K562 (cell line): Measurements from ENCODE around the gene PGA3. TPM values are rescaled to one million over a fixed set of nuclear protein-coding genes. Genes with fewer than 3 reads are reported as not detected.

Experiments
- ATF1 ChIP-seq, 2 experiments: fragments of 450-650 bp in 1 of 2; IDR thresholded peaks; 2 replicates each; pipeline ENCODE4 v1.6.1; 2016; ENCODE audit warnings: missing compliant biosample characterization in 1 of 2, missing genetic modification characterization in 1 of 2
- BHLHE40 ChIP-seq: IDR thresholded peaks from 2 replicates; pipeline ENCODE4 v1.6.1; 2011; ENCODE audit warnings: low read length, improper control_type of control experiment
- DMBX1 ChIP-seq: fragments of 250-450 bp; sonication (Bioruptor Pico); IDR thresholded peaks from 2 replicates; pipeline ENCODE4 v1.8.0; 2022; ENCODE audit warnings: inconsistent platforms, mild to moderate bottlenecking, moderate library complexity, borderline replicate concordance
- MAFF ChIP-seq: IDR thresholded peaks from 2 replicates; pipeline ENCODE4 v1.6.1; 2012; ENCODE audit warnings: low read length, improper control_type of control experiment
- NCOA4 ChIP-seq: fragments of 450-650 bp; IDR thresholded peaks from 2 replicates; pipeline ENCODE4 v1.6.1; 2018; ENCODE audit warnings: mild to moderate bottlenecking; ENCODE audit not compliant: partially characterized antibody
- NR2C2 ChIP-seq, 2 experiments: fragments of 200-800 bp in 1 of 2; sonication (Bioruptor generic) in 1 of 2; sonication (generic) in 1 of 2; formaldehyde crosslinking in 1 of 2; IDR thresholded peaks; 2 replicates each; pipeline versions ENCODE4 v1.6.1 to v1.8.0; 2016 to 2022; ENCODE audit warnings: mild to moderate bottlenecking in 1 of 2, missing compliant biosample characterization in 1 of 2, missing genetic modification characterization in 1 of 2, missing genetic modification reagents in 1 of 2
- RAD51 ChIP-seq: fragments of 450-650 bp; IDR thresholded peaks from 2 replicates; pipeline ENCODE4 v1.7.1; 2016; ENCODE audit warnings: low read depth, mild to moderate bottlenecking, borderline replicate concordance
- RFX1 ChIP-seq: fragments of 450-650 bp; IDR thresholded peaks from 2 replicates; pipeline ENCODE4 v1.6.1; 2016; ENCODE audit warnings: mild to moderate bottlenecking, moderate library complexity
- ZNF143 ChIP-seq: sonication (generic); formaldehyde crosslinking; IDR thresholded peaks from 2 replicates; pipeline ENCODE4 v1.9.0; 2022; ENCODE audit warnings: mild to moderate bottlenecking, missing genetic modification reagents
- polyA plus RNA-seq, 8 experiments: library from polyadenylated mRNA; depleted of rRNA in 4 of 8; stranded (reverse) in 5 of 8; unstranded in 3 of 8; fragments of >200 nt; fragmentation: Nextera tagmentation in 2 of 8; fragmentation: Illumina TruSeq in 1 of 8; extraction: Ambion mirVana in 2 of 8; extraction: Trizol in 1 of 8; gene quantifications; 2 replicates each; pipeline versions ENCODE4 v1.2.1 to v1.2.3, GENCODE V29; 2011 to 2014; ENCODE audit warnings: inconsistent platforms in 1 of 8, missing spikeins in 1 of 8
- total RNA-seq, 7 experiments: library from RNA; depleted of rRNA in 6 of 7; stranded (reverse); fragments of >200 nt in 6 of 7; fragmentation: Illumina TruSeq in 2 of 7; extraction: Trizol in 2 of 7; gene quantifications; 2 replicates each; pipeline versions ENCODE4 v1.2.1 to v1.2.3, GENCODE V29; 2011 to 2021; ENCODE audit warnings: low replicate concordance in 1 of 7
- TF ChIP-seq, protein P1 (sequence below): sonication (generic); formaldehyde crosslinking; IDR thresholded peaks from 2 replicates; pipeline ENCODE4 v1.8.0; 2022; ENCODE audit warnings: mild to moderate bottlenecking, missing genetic modification reagents, borderline replicate concordance
- TF ChIP-seq, protein P2 (sequence below), 2 experiments: fragments of 150-350 bp in 1 of 2; IDR thresholded peaks; 2 replicates each; pipeline ENCODE4 v1.6.1; 2012 to 2016; ENCODE audit warnings: low read depth in 2 of 2, low read length in 2 of 2, mild to moderate bottlenecking in 1 of 2, moderate library complexity in 1 of 2

PGA3 gene
- total and polyA plus RNA-seq, 9 of the 15 experiments (the other 6 are each of a cell fraction or from before 2014, with no cell fraction given), result 0.15 to 0.18 (median 0.18) TPM; not detected in 6

DNA sequence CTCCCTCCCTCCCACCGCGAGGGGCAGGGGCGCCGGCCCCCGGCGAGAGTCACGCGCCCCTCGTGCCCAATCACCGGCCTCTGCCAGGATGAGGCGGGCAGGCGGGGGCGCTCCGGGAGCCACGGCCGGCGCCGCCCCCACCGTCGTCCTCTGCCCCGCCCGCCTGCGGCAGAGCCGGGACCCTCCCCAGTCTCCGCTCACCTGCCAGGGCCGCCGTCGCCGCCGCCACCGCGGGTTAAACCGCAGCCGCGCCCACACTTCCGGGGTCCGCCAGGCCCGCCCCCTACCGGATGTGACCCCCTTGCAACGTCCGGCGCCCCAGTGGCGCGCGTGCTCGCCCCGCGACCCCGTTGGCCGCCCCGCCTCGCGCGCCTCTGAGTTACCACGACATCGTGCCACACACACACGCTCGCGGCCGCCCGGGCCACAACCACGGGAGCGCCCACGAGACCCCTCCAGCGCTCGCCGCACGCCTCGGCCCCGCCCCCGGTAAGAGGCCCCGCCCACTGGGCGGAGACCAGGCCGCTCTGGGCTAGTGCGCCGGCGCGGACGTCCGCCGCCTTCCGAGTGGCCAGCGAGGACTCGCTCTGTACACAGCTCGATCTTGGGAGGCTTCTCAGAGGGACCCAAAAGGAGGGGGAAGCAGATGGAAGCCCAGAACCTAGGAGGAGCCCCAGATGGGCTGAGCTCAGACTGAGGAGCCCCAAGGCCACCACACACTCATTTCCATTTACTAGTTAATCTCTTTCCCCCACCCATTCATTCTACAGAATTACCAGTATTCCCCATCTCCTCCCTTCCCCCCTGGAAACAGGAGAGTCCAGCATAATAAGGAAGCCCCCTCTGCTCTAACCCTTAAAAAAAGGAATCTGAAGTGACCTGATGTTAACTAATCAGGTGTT is 41.9 kb upstream of the PGA3 start, which contains the start of gene VPS37C (continued):
- TF ChIP-seq NR2C2 (CRISPR knock-in tag; IDR thresholded peaks at IDR 0.05), result peak; percentile 78
- TF ChIP-seq NR2C2 (tag; IDR thresholded peaks at IDR 0.05), result peak; percentile 93
- peak; percentile 72 for TF ChIP-seq BHLHE40
- no peak for TF ChIP-seq DMBX1
- TF ChIP-seq RFX1, result no peak
- no peak for TF ChIP-seq ATF1 (CRISPR knock-in tag; IDR thresholded peaks at IDR 0.05)
- peak; percentile 84 for TF ChIP-seq ATF1 (tag; IDR thresholded peaks at IDR 0.05)
- TF ChIP-seq ZNF143 (CRISPR knock-in tag), result no peak
- no peak for TF ChIP-seq MAFF
- TF ChIP-seq NCOA4, result no peak
- TF ChIP-seq, protein P1, sequence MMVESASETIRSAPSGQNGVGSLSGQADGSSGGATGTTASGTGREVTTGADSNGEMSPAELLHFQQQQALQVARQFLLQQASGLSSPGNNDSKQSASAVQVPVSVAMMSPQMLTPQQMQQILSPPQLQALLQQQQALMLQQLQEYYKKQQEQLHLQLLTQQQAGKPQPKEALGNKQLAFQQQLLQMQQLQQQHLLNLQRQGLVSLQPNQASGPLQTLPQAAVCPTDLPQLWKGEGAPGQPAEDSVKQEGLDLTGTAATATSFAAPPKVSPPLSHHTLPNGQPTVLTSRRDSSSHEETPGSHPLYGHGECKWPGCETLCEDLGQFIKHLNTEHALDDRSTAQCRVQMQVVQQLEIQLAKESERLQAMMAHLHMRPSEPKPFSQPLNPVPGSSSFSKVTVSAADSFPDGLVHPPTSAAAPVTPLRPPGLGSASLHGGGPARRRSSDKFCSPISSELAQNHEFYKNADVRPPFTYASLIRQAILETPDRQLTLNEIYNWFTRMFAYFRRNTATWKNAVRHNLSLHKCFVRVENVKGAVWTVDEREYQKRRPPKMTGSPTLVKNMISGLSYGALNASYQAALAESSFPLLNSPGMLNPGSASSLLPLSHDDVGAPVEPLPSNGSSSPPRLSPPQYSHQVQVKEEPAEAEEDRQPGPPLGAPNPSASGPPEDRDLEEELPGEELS (CRISPR knock-in tag), result no peak
- no peak for TF ChIP-seq RAD51
- TF ChIP-seq, protein P2, sequence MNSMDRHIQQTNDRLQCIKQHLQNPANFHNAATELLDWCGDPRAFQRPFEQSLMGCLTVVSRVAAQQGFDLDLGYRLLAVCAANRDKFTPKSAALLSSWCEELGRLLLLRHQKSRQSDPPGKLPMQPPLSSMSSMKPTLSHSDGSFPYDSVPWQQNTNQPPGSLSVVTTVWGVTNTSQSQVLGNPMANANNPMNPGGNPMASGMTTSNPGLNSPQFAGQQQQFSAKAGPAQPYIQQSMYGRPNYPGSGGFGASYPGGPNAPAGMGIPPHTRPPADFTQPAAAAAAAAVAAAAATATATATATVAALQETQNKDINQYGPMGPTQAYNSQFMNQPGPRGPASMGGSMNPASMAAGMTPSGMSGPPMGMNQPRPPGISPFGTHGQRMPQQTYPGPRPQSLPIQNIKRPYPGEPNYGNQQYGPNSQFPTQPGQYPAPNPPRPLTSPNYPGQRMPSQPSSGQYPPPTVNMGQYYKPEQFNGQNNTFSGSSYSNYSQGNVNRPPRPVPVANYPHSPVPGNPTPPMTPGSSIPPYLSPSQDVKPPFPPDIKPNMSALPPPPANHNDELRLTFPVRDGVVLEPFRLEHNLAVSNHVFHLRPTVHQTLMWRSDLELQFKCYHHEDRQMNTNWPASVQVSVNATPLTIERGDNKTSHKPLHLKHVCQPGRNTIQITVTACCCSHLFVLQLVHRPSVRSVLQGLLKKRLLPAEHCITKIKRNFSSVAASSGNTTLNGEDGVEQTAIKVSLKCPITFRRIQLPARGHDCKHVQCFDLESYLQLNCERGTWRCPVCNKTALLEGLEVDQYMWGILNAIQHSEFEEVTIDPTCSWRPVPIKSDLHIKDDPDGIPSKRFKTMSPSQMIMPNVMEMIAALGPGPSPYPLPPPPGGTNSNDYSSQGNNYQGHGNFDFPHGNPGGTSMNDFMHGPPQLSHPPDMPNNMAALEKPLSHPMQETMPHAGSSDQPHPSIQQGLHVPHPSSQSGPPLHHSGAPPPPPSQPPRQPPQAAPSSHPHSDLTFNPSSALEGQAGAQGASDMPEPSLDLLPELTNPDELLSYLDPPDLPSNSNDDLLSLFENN (IDR thresholded peaks at IDR 0.05; ENCODE audit: low read depth in 2 of 2, low read length in 2 of 2), result no peak
